ENCODE results near the gene B9D2. TPM values are rescaled to one million over a fixed set of nuclear protein-coding genes. Genes with fewer than 3 reads are reported as not detected.
"Not testable (repeated sequence)": the region's sequence is repeated elsewhere in the genome, so short reads cannot be mapped to it uniquely, and the experiment has no call there.

The B9D2 gene
- total and polyA plus RNA-seq, 2 experiments from 2014 or later: 2.7 to 7.4 TPM

GRCh38 chr19:41384351-41384750 is 20.4 kb upstream of the B9D2 start:
- ATAC-seq (no peak), DNase-seq (ENCODE audit: low spot score) (no peak)
- H3K79me2 ChIP-seq (replicated peaks; ENCODE audit: insufficient read depth): no peaks in the 10 kb centered on the region
- no peaks in the 10 kb centered on the region for H3K4me1 ChIP-seq (ENCODE audit: insufficient read depth)
- Mint-ChIP-seq H3K4me1 (no peaks in the 10 kb centered on the region), H3K27ac (no peak overlapping the region), H3K9me3 (peaks cover 3% of the 10 kb centered on the region; the same call in 1 of the 3 replicates), H3K27me3 (ENCODE audit: insufficient read depth, low read depth, poor library complexity) (peaks cover 3% of the 10 kb centered on the region), H3K4me3 (no peak overlapping the region), H3K36me3 (ENCODE audit: low read depth) (peaks cover 21% of the 10 kb centered on the region)
- no peak overlapping the region for H3K4me2 ChIP-seq
- H3F3A ChIP-seq (replicated peaks; ENCODE audit: low read depth): 0 out of 2 replicates have a peak, but pooled peaks cover 4% of the 10 kb centered on the region
- H3K27me3 ChIP-seq (ENCODE audit: insufficient read depth): no peaks in the 10 kb centered on the region
- peaks cover 5% of the 10 kb centered on the region; the same call in 1 of the 2 replicates for H4K20me1 ChIP-seq (replicated peaks; ENCODE audit: insufficient read depth)
- 0 out of 2 replicates have a peak, but pooled peaks cover 3% of the 10 kb centered on the region for H3K36me3 ChIP-seq (ENCODE audit: insufficient read depth)
- H2AFZ ChIP-seq: no peak overlapping the region
- TF ChIP-seq ZNF114 (CRISPR knock-in tag; IDR thresholded peaks at IDR 0.05) (no peak), POLR2AphosphoS5 (IDR thresholded peaks at IDR 0.05; ENCODE audit: low read depth) (no peak), EZH2 (IDR thresholded peaks at IDR 0.05; ENCODE audit: low read depth, unreplicated experiment) (no peak)
- TF ChIP-seq, protein P1, sequence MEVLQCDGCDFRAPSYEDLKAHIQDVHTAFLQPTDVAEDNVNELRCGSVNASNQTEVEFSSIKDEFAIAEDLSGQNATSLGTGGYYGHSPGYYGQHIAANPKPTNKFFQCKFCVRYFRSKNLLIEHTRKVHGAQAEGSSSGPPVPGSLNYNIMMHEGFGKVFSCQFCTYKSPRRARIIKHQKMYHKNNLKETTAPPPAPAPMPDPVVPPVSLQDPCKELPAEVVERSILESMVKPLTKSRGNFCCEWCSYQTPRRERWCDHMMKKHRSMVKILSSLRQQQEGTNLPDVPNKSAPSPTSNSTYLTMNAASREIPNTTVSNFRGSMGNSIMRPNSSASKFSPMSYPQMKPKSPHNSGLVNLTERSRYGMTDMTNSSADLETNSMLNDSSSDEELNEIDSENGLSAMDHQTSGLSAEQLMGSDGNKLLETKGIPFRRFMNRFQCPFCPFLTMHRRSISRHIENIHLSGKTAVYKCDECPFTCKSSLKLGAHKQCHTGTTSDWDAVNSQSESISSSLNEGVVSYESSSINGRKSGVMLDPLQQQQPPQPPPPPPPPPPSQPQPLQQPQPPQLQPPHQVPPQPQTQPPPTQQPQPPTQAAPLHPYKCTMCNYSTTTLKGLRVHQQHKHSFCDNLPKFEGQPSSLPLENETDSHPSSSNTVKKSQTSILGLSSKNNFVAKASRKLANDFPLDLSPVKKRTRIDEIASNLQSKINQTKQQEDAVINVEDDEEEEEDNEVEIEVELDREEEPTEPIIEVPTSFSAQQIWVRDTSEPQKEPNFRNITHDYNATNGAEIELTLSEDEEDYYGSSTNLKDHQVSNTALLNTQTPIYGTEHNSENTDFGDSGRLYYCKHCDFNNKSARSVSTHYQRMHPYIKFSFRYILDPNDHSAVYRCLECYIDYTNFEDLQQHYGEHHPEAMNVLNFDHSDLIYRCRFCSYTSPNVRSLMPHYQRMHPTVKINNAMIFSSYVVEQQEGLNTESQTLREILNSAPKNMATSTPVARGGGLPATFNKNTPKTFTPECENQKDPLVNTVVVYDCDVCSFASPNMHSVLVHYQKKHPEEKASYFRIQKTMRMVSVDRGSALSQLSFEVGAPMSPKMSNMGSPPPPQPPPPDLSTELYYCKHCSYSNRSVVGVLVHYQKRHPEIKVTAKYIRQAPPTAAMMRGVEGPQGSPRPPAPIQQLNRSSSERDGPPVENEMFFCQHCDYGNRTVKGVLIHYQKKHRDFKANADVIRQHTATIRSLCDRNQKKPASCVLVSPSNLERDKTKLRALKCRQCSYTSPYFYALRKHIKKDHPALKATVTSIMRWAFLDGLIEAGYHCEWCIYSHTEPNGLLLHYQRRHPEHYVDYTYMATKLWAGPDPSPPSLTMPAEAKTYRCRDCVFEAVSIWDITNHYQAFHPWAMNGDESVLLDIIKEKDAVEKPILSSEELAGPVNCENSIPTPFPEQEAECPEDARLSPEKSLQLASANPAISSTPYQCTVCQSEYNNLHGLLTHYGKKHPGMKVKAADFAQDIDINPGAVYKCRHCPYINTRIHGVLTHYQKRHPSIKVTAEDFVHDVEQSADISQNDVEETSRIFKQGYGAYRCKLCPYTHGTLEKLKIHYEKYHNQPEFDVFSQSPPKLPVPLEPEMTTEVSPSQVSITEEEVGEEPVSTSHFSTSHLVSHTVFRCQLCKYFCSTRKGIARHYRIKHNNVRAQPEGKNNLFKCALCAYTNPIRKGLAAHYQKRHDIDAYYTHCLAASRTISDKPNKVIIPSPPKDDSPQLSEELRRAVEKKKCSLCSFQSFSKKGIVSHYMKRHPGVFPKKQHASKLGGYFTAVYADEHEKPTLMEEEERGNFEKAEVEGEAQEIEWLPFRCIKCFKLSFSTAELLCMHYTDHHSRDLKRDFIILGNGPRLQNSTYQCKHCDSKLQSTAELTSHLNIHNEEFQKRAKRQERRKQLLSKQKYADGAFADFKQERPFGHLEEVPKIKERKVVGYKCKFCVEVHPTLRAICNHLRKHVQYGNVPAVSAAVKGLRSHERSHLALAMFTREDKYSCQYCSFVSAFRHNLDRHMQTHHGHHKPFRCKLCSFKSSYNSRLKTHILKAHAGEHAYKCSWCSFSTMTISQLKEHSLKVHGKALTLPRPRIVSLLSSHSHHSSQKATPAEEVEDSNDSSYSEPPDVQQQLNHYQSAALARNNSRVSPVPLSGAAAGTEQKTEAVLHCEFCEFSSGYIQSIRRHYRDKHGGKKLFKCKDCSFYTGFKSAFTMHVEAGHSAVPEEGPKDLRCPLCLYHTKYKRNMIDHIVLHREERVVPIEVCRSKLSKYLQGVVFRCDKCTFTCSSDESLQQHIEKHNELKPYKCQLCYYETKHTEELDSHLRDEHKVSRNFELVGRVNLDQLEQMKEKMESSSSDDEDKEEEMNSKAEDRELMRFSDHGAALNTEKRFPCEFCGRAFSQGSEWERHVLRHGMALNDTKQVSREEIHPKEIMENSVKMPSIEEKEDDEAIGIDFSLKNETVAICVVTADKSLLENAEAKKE (CRISPR knock-in tag; IDR thresholded peaks at IDR 0.05): no peak
- TF ChIP-seq, protein P2, sequence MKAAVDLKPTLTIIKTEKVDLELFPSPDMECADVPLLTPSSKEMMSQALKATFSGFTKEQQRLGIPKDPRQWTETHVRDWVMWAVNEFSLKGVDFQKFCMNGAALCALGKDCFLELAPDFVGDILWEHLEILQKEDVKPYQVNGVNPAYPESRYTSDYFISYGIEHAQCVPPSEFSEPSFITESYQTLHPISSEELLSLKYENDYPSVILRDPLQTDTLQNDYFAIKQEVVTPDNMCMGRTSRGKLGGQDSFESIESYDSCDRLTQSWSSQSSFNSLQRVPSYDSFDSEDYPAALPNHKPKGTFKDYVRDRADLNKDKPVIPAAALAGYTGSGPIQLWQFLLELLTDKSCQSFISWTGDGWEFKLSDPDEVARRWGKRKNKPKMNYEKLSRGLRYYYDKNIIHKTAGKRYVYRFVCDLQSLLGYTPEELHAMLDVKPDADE (IDR thresholded peaks at IDR 0.05): no peak
- H3K4me3 ChIP-seq: no peak overlapping the region
- H3K27ac ChIP-seq (ENCODE audit: low read depth): no peak overlapping the region
- no peaks in the 10 kb centered on the region for H3K9me2 ChIP-seq (ENCODE audit: insufficient read depth)

GRCh38 chr19:41381536-41381935 is 17.6 kb upstream of the B9D2 start:
- H3K4me1 ChIP-seq (ENCODE audit: insufficient read depth); H3K79me2 ChIP-seq (replicated peaks; ENCODE audit: insufficient read depth); DNase-seq (ENCODE audit: low spot score); H3K4me1 Mint-ChIP-seq; H2AFZ ChIP-seq; H3F3A ChIP-seq (replicated peaks; ENCODE audit: low read depth); H3K9me3 Mint-ChIP-seq; H3K36me3 Mint-ChIP-seq (ENCODE audit: low read depth); ATAC-seq; H4K20me1 ChIP-seq (replicated peaks; ENCODE audit: insufficient read depth); H3K4me2 ChIP-seq; H3K9me2 ChIP-seq (ENCODE audit: insufficient read depth); H3K4me3 Mint-ChIP-seq; H3K36me3 ChIP-seq (ENCODE audit: insufficient read depth); H3K4me3 ChIP-seq; H3K27ac ChIP-seq (ENCODE audit: low read depth); H3K27me3 ChIP-seq (ENCODE audit: insufficient read depth); H3K27ac Mint-ChIP-seq: not testable (repeated sequence)
- peaks cover 12% of the 10 kb centered on the region for H3K27me3 Mint-ChIP-seq (ENCODE audit: insufficient read depth, low read depth, poor library complexity)
